ENCODE data around the gene SDF4.

SDF4 gene

DNA sequence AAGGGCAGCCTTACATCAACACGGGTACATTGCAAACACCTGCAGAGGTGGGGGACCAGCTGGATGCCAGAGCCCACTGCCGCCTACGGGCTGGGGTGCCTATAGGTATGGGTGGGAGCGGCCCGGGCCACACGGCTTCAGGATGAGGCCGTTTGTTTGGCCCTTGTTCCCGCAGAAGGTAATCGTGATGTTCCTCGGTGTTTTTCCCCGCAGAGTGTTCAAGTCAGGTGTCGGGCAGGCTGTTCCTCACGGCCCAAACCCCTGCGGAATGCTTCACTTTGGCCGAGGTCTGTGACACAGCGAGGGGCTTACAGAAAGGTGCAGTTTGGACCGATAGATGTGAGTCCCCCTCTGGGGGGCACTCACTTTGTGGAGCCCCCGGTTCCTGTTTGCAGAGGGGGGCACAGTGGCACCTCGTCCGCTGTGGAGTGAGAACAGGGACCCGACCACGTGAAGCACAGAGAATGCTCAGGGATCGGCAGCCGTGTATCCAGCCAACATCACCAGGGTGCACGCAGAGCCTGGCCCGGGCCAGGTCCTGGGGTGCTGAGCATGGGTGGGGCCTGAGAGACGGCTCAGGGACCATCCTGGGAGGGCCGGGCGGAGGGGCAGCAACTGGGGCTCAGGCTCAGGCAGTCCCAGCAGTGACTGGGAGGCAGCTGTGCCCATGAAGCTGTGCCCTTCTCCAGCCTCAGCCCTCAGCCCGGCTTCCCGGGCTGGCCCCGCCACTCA lies 58.6 kb downstream of the SDF4 start:
- H3K4me2 ChIP-seq (ENCODE audit: insufficient read depth, low read length) = no peak overlapping the region
- H3K4me1 ChIP-seq (ENCODE audit: insufficient read depth, low read length) = no peaks in the 10 kb centered on the region
- peaks cover 4% of the 10 kb centered on the region; the same call in 1 of the 2 replicates for H4K20me1 ChIP-seq (ENCODE audit: insufficient read depth, low read length)
- H3K27ac ChIP-seq (ENCODE audit: low read length) = no peak overlapping the region
- H3K79me2 ChIP-seq (ENCODE audit: insufficient read depth, low read length) = no peaks in the 10 kb centered on the region
- DNase-seq (no peak), ATAC-seq (ENCODE audit: insufficient read depth, low read depth) (no peak)
- H3K9me3 ChIP-seq (ENCODE audit: insufficient read depth, low read length, severe bottlenecking) = no peaks in the 10 kb centered on the region
- H3K9ac ChIP-seq (ENCODE audit: low read depth, low read length) = no peak overlapping the region
- TF ChIP-seq, protein P1, sequence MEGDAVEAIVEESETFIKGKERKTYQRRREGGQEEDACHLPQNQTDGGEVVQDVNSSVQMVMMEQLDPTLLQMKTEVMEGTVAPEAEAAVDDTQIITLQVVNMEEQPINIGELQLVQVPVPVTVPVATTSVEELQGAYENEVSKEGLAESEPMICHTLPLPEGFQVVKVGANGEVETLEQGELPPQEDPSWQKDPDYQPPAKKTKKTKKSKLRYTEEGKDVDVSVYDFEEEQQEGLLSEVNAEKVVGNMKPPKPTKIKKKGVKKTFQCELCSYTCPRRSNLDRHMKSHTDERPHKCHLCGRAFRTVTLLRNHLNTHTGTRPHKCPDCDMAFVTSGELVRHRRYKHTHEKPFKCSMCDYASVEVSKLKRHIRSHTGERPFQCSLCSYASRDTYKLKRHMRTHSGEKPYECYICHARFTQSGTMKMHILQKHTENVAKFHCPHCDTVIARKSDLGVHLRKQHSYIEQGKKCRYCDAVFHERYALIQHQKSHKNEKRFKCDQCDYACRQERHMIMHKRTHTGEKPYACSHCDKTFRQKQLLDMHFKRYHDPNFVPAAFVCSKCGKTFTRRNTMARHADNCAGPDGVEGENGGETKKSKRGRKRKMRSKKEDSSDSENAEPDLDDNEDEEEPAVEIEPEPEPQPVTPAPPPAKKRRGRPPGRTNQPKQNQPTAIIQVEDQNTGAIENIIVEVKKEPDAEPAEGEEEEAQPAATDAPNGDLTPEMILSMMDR (IDR thresholded peaks at IDR 0.05; ENCODE audit: borderline replicate concordance, extremely low read depth, low read length, poor library complexity, severe bottlenecking) = no peak
- no peak for TF ChIP-seq EZH2 (IDR thresholded peaks at IDR 0.05; ENCODE audit: borderline replicate concordance, low read depth, low read length, severe bottlenecking)
- H3K36me3 ChIP-seq (ENCODE audit: insufficient read depth, low read length) = no peaks in the 10 kb centered on the region
- H3K27me3 ChIP-seq (ENCODE audit: insufficient read depth, low read length, poor library complexity) = peaks cover 5% of the 10 kb centered on the region
- H2AFZ ChIP-seq (ENCODE audit: low read depth, low read length) = no peak overlapping the region
- H3K4me3 ChIP-seq (ENCODE audit: low read depth in 1 of 2, low read length in 2 of 2) = no peak overlapping the region

DNA sequence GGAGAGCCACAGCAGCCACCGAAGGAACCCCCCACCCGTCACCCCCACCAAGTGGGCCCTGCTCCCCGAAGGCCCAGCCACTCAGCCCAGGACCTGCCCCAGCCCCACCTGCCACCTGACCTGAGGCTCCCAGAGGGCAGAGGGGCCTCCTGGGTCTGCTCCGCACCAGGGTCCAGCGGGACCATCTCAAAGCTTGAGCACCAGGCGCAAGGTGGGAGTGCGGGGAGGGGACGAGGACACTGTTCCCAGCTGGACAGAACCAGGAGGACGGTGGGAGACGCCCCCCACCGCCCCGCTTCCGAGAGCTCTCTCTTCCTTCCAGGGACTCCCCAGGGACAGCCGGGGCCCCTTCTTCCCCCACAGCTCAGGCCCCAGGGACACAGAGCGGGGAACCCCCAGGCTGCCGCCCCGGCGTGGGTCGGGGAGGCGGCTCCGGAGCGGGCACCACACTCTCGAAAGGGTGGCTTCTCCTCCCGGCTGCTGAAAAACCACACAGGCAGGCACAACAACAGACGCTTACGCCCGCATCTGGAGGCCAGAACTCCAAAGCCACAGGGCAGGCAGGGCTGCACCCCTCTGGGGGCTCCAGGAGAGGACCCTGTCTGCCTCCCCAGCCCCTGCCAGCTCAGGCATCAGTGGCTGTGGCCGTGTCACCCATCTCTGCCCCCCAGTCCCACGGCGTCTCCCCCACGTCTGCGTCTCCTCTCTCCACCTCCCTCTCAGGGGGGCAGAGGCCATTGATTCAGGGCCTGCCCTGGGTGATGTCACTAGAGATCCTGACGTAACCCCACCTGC lies 60.1 kb downstream of the SDF4 start:
- no peaks in the 10 kb centered on the region for H3K4me1 ChIP-seq (ENCODE audit: insufficient read depth, low read length)
- peaks cover 5% of the 10 kb centered on the region for H3K27me3 ChIP-seq (ENCODE audit: insufficient read depth, low read length, poor library complexity)
- ATAC-seq (ENCODE audit: insufficient read depth, low read depth) (0 out of 3 replicates have a peak, but pooled peaks have one; percentile 14), DNase-seq (peak; percentile 18)
- no peaks in the 10 kb centered on the region for H3K79me2 ChIP-seq (ENCODE audit: insufficient read depth, low read length)
- H3K9me3 ChIP-seq (ENCODE audit: insufficient read depth, low read length, severe bottlenecking) = no peaks in the 10 kb centered on the region
- TF ChIP-seq, protein P1 (IDR thresholded peaks at IDR 0.05; ENCODE audit: borderline replicate concordance, extremely low read depth, low read length, poor library complexity, severe bottlenecking) = no peak
- no peak for TF ChIP-seq EZH2 (IDR thresholded peaks at IDR 0.05; ENCODE audit: borderline replicate concordance, low read depth, low read length, severe bottlenecking)
- H3K4me3 ChIP-seq (ENCODE audit: low read depth in 1 of 2, low read length in 2 of 2) = no peak overlapping the region
- no peak overlapping the region for H3K27ac ChIP-seq (ENCODE audit: low read length)
- H2AFZ ChIP-seq (ENCODE audit: low read depth, low read length) = no peak overlapping the region
- no peaks in the 10 kb centered on the region for H3K36me3 ChIP-seq (ENCODE audit: insufficient read depth, low read length)
- H4K20me1 ChIP-seq (ENCODE audit: insufficient read depth, low read length) = peaks cover 4% of the 10 kb centered on the region; the same call in 1 of the 2 replicates
- H3K9ac ChIP-seq (ENCODE audit: low read depth, low read length) = no peak overlapping the region
- no peak overlapping the region for H3K4me2 ChIP-seq (ENCODE audit: insufficient read depth, low read length)

- no peaks in the 10 kb centered on the region for H3K79me2 ChIP-seq (ENCODE audit: insufficient read depth, low read length)
- ATAC-seq (ENCODE audit: insufficient read depth, low read depth) (no peak), DNase-seq (no peak)
- H4K20me1 ChIP-seq (ENCODE audit: insufficient read depth, low read length) = peaks cover 4% of the 10 kb centered on the region; the same call in 1 of the 2 replicates
- no peaks in the 10 kb centered on the region for H3K9me3 ChIP-seq (ENCODE audit: insufficient read depth, low read length, severe bottlenecking)
- no peaks in the 10 kb centered on the region for H3K36me3 ChIP-seq (ENCODE audit: insufficient read depth, low read length)
- H3K9ac ChIP-seq (ENCODE audit: low read depth, low read length) = no peak overlapping the region
- H3K4me1 ChIP-seq (ENCODE audit: insufficient read depth, low read length) = no peaks in the 10 kb centered on the region
- no peak overlapping the region for H2AFZ ChIP-seq (ENCODE audit: low read depth, low read length)
- H3K4me2 ChIP-seq (ENCODE audit: insufficient read depth, low read length) = no peak overlapping the region
- H3K27ac ChIP-seq (ENCODE audit: low read length) = no peak overlapping the region
- H3K4me3 ChIP-seq (ENCODE audit: low read depth in 1 of 2, low read length in 2 of 2) = no peak overlapping the region
- TF ChIP-seq EZH2 (IDR thresholded peaks at IDR 0.05; ENCODE audit: borderline replicate concordance, low read depth, low read length, severe bottlenecking) = no peak
- TF ChIP-seq, protein P1 (IDR thresholded peaks at IDR 0.05; ENCODE audit: borderline replicate concordance, extremely low read depth, low read length, poor library complexity, severe bottlenecking) = no peak
- peaks cover 5% of the 10 kb centered on the region for H3K27me3 ChIP-seq (ENCODE audit: insufficient read depth, low read length, poor library complexity)
Observed at GRCh38 chr1:1171161-1171545, 60.6 kb downstream of the SDF4 start.

Measured in DND-41 (cell line).